Pancreas (tissue), 10 donors: ENCODE measurements around the gene MAPK7. TPM values are rescaled to one million over a fixed set of nuclear protein-coding genes. Genes with fewer than 3 reads are reported as not detected.
A peak's percentile ranks its signal among the peaks of the same experiment; 100 is the strongest.

Experiments
- ATAC-seq, 4 donors: fragments of 200-7000 bp; cut with Tn5 transposase; one replicate each; pipeline versions ENCODE4 v1.8.0 to v1.9.1; 2020; ENCODE audit warnings: mild to moderate bottlenecking in 4 of 4, moderate library complexity in 4 of 4
- DNase-seq, 6 donors: peaks; one replicate each; pipeline ENCODE4 v3.0.0-alpha.2; 2020
- FAIRE-seq: peaks from 2 replicates; lab custom pipeline; 2012; peaks lifted over from hg19 to GRCh38; lab: Jason Lieb, UNC
- H3K27ac ChIP-seq, 4 donors: fragments of 200-600 bp; sonication (generic); 1 replicate in 3 of 4; 2 replicates in 1 of 4; pipeline versions ENCODE4 v1.5.0 to v1.8.0; 2020
- H3K27me3 ChIP-seq, 4 donors: fragments of 200-600 bp; one replicate each; pipeline ENCODE4 v1.8.0; 2021
- H3K36me3 ChIP-seq, 3 donors: fragments of 200-600 bp; sonication (generic) in 1 of 3; one replicate each; pipeline versions ENCODE4 v1.5.0 to v1.8.0; 2020 to 2021
- H3K4me1 ChIP-seq, 3 donors: fragments of 200-600 bp; one replicate each; pipeline ENCODE4 v1.8.0; 2021
- H3K4me3 ChIP-seq, 4 donors: fragments of 200-600 bp; sonication (generic) in 2 of 4; one replicate each; pipeline versions ENCODE4 v1.5.0 to v1.8.0; 2020 to 2021
- H3K9me3 ChIP-seq, 4 donors: fragments of 200-600 bp; one replicate each; pipeline ENCODE4 v1.8.0; 2021
- CTCF ChIP-seq, 4 donors: fragments of 200-600 bp; sonication (generic) in 3 of 4; IDR thresholded peaks; one replicate each; pipeline versions ENCODE4 v1.5.0 to v1.8.0; 2021; ENCODE audit warnings: antibody characterized with exemption in 4 of 4
- WGBS, 2 donors: extraction: QIAGEN DNeasy Blood & Tissue Kit; methylation state at CpG; one replicate each; pipeline ENCODE4 v1.1.7; 2013; 5-methylcytosine and 5-hydroxymethylcytosine counted together
- intact Hi-C, 3 donors: fragments of 100-400 bp; cut with DNase I; formaldehyde crosslinking; loops; one replicate each; pipeline versions ENCODE4 v1.11.1 to v1.14.2; 2022
- polyA plus RNA-seq, 2 donors: library from polyadenylated mRNA; stranded (reverse); fragments of 200-250 nt; gene quantifications; one replicate each; pipeline ENCODE4 v1.2.3, GENCODE V29; 2013
- total RNA-seq, 6 donors: library from RNA; stranded (reverse); fragmentation: NEBNext Ultra II Directional in 4 of 6; extraction: Animal tissue kit (Norgen Biotek cat#: 25700) in 4 of 6; gene quantifications; one replicate each; pipeline versions ENCODE4 v1.2.1 to v1.2.4, GENCODE V29; 2021 to 2023
- donor health status: healthy with polysubstance abuse.
- donor health status: DM: no; HTN: no; CAD: no; lungs with moderate emphysema.
- donor health status: DM: no; HTN: no; CAD: no.
- donor health status: control.
- donor health status: control.
- donor health status: Bipolar disorder and iron deficiency.
- donor health status: DM: yes; HTN: yes; CAD: no.
- donor health status: DM: no; HTN: no; CAD: no.
- donor health status: DM: no; HTN: no; CAD: no.
- donor health status: DM: yes; HTN: yes; CAD: no.

The MAPK7 gene
- total and polyA plus RNA-seq, 8 donors: 3.4 to 10.5 (median 7.9) TPM

DNA sequence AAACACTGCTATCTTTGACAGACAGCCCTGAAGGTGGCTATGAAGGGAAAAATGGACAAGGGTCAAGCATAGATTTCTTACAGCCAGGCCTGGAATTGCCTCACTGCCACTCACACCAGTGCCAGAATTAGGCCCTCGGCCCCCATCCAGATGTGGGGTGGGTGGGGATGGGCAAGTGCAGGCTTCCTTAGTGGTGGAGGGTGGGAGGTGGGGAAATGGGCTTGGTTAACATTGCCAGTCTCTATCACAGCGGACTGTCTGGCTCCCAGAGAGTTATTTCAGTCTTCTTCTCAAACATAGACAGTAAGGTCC, 40.6 kb upstream of the MAPK7 start:
- no peaks in the 10 kb centered on the region for H3K9me3 ChIP-seq
- no peaks in the 10 kb centered on the region for H3K27me3 ChIP-seq
- H3K27ac ChIP-seq: no peak overlapping the region
- no peak for DNase-seq
- FAIRE-seq: no peak
- H3K4me3 ChIP-seq: no peak overlapping the region
- H3K4me1 ChIP-seq: peaks cover 0 to 3% (median 0%) of the 10 kb centered on the region in 3 donors
- no peak for TF ChIP-seq CTCF (IDR thresholded peaks at IDR 0.05)
- intact Hi-C loops: no loop called here
- H3K36me3 ChIP-seq: peaks cover 0 to 4% (median 0%) of the 10 kb centered on the region in 3 donors
- WGBS, 2 donors: 58 to 62% methylated on average over 2 of the region's 2 CpGs
- no peak for ATAC-seq

DNA sequence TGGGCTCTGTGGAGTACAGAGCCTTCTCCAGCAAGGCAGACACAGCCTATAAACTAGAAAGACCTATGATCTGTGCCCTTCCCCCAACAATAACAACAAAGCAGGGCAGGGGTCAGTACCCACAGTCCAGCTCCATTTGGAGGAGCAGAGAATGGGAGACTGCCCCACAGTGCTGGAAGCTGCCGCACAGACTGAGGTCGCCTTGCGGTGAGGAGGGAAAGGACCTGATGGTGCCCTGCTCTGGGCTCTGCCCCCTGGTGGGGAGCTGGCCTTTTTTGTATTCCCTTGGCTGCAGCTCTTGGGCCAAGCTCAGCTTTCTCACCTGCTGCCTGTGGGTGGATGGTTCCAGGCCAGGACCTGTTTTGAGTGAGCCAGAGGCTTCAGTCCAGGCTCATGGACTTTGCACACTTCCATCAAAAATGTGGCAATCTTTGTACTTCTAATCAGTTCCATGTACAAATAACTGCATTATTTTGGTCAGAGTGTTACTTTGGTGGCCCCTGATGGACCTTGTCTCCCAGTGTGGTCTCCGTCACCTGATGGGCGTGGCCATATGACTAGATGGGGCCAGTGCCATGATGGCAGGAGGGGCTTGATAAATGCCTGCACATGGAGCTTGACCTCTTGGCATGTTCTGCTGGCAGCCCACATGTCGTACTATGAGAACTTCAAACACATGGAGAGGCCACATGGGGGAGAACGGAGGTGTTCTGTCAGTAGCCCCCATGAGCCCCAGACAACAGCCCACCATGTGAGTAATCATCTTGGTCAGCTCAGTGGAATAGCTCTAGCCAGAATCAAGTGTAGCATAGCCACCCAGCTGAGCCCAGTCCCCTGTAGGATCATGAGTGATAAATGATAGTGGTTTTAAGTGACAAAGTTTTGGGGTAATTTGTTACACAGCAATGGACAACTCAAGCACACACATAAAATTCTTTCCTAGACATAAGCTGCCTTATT, 40.0 kb upstream of the MAPK7 start:
- 35 to 45% methylated on average over 7 of the region's 7 CpGs for WGBS, 2 donors
- FAIRE-seq (no peak), DNase-seq (peak; percentile 66 to 87 (median 82)), ATAC-seq (peak; percentile 89 to 94 (median 90))
- Histone ChIP-seq H3K4me3 (no peak overlapping the region), H3K27ac (peak overlapping the region in 1 of 4 donors; percentile 28), H3K9me3 (no peaks in the 10 kb centered on the region), H3K27me3 (no peaks in the 10 kb centered on the region), H3K4me1 (peaks cover 0 to 3% (median 0%) of the 10 kb centered on the region in 3 donors), H3K36me3 (peaks cover 0 to 4% (median 0%) of the 10 kb centered on the region in 3 donors)
- TF ChIP-seq CTCF (IDR thresholded peaks at IDR 0.05): peak; percentile 60 to 79 (median 70)
- intact Hi-C loops: no loop called here

- TF ChIP-seq CTCF (IDR thresholded peaks at IDR 0.05): no peak
- Histone ChIP-seq H3K9me3 (no peaks in the 10 kb centered on the region), H3K27ac (no peak overlapping the region), H3K27me3 (no peaks in the 10 kb centered on the region), H3K36me3 (peaks cover 0 to 3% (median 0%) of the 10 kb centered on the region in 3 donors), H3K4me1 (peaks cover 0 to 3% (median 0%) of the 10 kb centered on the region in 3 donors), H3K4me3 (no peak overlapping the region)
- 79 to 82% methylated on average over 2 of the region's 2 CpGs for WGBS, 2 donors
- intact Hi-C loops: no loop called here
- FAIRE-seq (no peak), ATAC-seq (no peak), DNase-seq (peak in 1 of 6 donors; percentile 2)
Observed at GRCh38 chr17:19339341-19339815, 38.9 kb upstream of the MAPK7 start.

GRCh38 chr17:19341211-19341631, 37.1 kb upstream of the MAPK7 start:
- DNase-seq (peak in 1 of 6 donors; percentile 38), FAIRE-seq (no peak), ATAC-seq (no peak)
- WGBS, 2 donors: 65 to 69% methylated on average over 7 of the region's 7 CpGs
- TF ChIP-seq CTCF (IDR thresholded peaks at IDR 0.05): no peak
- no peaks in the 10 kb centered on the region for H3K27me3 ChIP-seq
- intact Hi-C loops: no loop called here
- no peak overlapping the region for H3K27ac ChIP-seq
- no peaks in the 10 kb centered on the region for H3K36me3 ChIP-seq
- no peaks in the 10 kb centered on the region for H3K9me3 ChIP-seq
- H3K4me3 ChIP-seq: no peak overlapping the region
- H3K4me1 ChIP-seq: peaks cover 0 to 3% (median 0%) of the 10 kb centered on the region in 3 donors
